Erythroblast (primary cell): ENCODE results near the gene RREB1.

Experiments used
- GATA1 ChIP-seq: IDR thresholded peaks from 2 replicates; pipeline ENCODE4 v1.6.1; 2011; ENCODE audit warnings: low read depth, mild to moderate bottlenecking, control low read depth, low read length, moderate library complexity
- POLR2A ChIP-seq: IDR thresholded peaks from 2 replicates; pipeline ENCODE4 v1.6.1; 2011; ENCODE audit warnings: mild to moderate bottlenecking, low read length

DNA sequence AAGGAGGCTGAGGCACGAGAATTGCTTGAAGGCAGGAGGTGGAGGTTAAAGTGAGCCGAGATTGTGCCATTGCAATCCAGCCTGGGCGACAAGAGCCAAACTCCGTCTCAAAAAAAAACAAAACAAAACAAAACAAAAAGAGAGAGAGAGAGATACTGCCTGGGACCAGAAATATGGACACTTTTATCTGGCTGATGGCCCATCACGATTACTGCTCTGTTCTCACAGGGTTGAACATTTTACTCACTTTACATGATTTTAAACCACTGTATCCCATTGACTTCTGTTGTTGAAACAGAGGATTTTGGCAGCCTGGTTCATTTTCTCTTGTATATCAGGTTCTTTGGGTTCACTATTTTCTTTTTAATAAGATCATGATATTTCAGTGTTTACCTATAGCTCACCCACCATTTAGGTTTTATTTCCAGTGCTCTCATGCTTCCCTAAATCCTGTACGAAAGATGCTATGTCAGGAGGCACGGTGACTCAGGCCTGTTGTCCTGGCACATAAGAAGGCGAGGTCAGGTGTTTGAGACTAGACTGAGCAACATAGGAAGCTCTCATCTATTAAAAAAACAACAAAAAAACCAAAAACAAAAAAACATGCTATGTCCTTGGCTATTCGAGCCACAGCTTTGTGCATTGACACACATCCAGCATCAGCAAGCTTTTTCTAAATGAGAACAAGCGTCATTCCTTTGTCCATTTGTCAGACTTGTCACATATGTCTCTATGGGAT is 34.5 kb upstream of the RREB1 start:
- TF ChIP-seq POLR2A, result no peak
- TF ChIP-seq GATA1, result no peak
